ENCODE measurements around the gene TIMMDC1. TPM values are rescaled to one million over a fixed set of nuclear protein-coding genes. Genes with fewer than 3 reads are reported as not detected.

TIMMDC1 gene
- total RNA-seq, 1 experiment from 2014 or later: 22.9 TPM

DNA sequence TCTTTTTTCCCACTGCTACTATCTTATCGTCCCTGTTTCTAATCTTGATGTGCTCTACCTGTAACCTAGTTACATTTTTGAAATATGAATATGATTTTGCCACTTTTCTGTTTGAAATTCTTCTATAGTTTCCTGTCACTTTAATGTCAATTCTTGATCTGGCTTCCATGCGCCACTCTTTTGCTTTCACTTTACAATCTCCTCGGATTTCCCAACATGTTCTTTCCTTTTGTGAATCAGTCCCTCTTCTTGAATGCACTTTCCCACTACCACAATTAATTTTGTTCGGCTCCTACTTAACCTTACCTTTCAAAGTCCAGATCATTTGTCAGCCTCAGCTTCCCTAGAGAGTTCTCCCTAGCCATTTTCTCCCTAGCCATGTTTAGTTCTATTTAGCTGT is 8.3 kb downstream of the TIMMDC1 start:
- in situ Hi-C loops (cut with HindIII; ENCODE audit: low pct_unique_long_range_greater_than_20kb, low sequenced_read_pairs): no loop called here
- no peak for DNase-seq (ENCODE audit: low read depth)

DNA sequence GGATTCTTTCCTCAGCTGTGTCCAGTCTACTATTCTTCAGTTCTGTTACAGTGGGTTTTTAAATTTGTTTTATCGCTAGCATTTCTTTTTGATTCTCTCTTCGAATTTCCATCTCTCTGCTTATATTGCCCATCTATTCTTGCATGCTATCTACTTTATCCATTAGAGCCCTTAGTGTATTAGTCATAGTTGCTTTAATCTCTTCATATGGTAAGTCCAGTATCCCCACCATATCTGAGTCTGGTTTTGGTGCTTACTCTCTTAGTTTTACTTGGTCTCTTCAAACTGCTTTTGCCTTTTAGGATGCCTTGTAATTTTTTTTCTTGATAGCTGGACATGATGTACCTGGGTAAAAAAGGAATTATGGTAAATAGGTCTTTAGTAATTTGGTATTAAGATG is 9.1 kb downstream of the TIMMDC1 start:
- DNase-seq (ENCODE audit: low read depth): no peak
- in situ Hi-C loops (cut with HindIII; ENCODE audit: low pct_unique_long_range_greater_than_20kb, low sequenced_read_pairs): no loop called here

DNA sequence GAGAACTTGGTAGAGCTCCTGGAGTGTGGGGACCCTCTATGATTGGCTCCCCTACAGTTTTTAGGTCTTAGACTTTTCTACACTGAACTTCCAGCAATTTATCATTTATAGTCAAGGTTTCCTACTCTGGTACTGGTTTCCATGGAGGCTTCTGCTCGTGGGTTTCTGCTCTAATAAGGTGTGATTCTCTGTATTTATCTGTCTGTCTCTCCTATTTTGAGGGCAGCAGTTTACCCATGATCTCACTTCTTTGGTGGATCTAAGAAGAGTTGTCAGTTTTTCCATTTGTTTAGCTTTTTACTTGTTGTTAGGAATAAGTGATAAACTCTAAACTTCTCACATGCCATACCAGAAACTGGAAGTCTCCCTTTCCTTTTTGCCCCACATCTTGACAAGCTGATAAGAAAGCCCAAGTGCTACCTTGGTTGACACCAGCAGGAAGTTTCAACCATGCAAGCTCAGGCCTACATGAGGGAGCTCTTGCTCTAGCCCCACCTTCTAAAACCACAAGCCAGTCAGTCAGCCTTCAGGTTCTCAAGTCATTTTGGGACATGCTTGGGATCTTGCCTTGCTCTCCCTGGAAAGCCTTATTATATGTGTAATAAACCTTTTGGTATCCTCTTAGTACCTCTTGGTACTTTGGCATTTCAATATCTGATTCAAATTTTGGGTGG is 10.0 kb downstream of the TIMMDC1 start:
- in situ Hi-C loops (cut with HindIII; ENCODE audit: low pct_unique_long_range_greater_than_20kb, low sequenced_read_pairs): no loop called here
- no peak for DNase-seq (ENCODE audit: low read depth)

DNA sequence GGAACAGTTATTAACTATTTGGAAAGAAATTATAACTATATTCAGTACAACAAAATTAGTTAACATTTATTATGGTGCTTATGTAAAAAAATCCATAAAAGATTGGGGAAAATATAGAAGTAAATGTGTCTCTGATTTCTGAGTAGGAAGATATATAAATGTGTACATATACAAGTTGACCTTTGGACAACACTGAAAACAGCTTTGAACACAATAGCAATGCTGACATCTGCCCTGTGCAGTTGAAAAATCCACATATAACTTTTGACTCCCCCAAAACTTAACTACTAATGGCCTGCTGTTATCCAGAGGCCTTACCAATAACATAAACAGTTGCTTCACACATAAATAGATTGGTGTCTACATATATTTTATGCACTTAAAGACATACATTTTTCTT is 12.3 kb downstream of the TIMMDC1 start:
- no peak for DNase-seq (ENCODE audit: low read depth)
- in situ Hi-C loops (cut with HindIII; ENCODE audit: low pct_unique_long_range_greater_than_20kb, low sequenced_read_pairs): no loop called here

DNA sequence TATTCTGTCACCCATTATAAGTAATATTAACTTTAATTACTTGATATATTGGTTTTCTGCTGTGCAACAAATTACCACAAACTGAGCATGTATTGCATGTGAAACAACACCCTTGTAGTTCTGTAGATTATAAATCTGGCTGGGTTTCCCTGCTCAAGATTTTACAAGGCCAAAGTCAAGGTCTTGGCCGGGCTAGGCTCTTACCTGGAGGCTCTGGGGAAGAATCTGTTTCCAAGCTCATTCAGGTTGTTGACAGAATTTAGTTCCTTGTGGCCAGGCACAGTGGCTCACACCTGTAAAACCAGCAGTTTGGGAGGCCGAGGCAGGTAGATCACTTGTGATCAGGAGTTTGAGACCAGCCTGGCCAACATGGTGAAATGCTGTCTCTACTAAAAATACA is 16.3 kb downstream of the TIMMDC1 start:
- no peak for DNase-seq (ENCODE audit: low read depth)
- in situ Hi-C loops (cut with HindIII; ENCODE audit: low pct_unique_long_range_greater_than_20kb, low sequenced_read_pairs): no loop called here

DNA sequence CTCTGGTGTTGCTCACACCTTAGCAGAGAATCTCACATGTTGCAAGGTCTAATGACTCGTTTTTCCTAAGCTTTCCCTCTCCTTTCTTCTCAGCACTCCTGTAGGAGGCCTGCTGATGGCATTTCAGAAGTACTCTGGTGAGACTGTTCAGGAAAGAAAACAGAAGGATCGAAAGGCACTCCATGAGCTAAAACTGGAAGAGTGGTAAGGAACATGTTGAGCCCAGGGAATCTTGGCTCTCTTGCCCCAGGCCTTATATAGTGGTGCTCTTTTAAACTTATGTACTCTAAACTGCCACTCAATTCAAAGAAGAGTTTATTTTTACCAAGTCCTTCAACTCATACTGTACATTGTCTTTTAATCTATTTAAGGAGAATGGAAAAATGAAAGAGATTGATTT is 18.8 kb downstream of the TIMMDC1 start:
- in situ Hi-C loops (cut with HindIII; ENCODE audit: low pct_unique_long_range_greater_than_20kb, low sequenced_read_pairs): no loop called here
- no peak for DNase-seq (ENCODE audit: low read depth)

DNA sequence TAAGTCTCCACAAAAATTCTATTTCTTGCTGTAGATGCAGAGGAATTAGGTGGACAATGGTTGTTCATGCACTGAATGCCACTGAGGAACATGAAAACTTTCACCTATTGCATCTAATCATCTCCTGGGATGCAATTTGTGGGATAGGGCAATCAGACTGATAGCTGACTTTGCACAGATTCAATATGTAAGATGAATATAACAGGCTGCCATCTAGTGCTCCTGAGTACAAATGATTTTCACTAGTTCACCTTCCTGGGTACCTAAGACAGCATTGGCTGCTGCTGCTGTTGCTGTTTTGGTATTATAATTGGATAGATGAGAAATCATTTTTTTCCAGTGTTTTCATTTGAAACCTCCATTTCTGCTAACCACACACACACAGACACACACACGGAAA is 19.7 kb downstream of the TIMMDC1 start:
- in situ Hi-C loops (cut with HindIII; ENCODE audit: low pct_unique_long_range_greater_than_20kb, low sequenced_read_pairs): no loop called here
- DNase-seq (ENCODE audit: low read depth): no peak

DNA sequence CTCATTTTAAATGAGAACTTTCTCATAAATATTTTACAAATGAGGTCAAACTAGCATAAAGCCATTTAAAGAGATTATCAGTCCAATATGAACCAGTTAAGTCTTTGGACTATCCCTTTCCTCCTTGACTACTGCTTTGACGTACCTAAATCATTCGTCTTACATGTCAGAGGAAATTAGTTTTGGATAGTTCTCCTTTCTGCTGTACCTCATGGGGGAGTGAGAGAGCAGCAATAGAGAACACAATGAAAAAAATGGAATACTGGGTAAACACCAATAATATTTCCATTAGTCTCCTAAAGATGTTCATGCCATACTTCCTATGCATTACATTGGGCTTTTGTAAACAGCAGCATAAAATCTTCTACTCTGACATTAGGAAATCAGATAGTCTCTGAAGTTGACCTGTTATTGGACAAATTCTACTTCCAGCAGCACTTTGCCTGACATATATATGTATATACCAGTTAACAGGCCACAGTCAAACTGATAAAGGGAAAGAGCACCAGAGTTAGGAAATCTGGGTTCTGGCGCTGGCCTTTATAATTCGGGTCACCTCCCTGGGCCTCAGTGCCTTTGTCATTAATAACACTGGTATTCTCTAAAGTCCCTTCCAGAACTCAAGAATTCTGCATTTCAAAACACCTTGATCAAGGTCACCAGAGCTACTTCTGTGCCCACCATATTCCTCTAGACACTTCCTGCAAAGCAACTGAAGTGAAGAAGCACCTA is 26.8 kb downstream of the TIMMDC1 start:
- DNase-seq (ENCODE audit: low read depth): peak; percentile 11

DNA sequence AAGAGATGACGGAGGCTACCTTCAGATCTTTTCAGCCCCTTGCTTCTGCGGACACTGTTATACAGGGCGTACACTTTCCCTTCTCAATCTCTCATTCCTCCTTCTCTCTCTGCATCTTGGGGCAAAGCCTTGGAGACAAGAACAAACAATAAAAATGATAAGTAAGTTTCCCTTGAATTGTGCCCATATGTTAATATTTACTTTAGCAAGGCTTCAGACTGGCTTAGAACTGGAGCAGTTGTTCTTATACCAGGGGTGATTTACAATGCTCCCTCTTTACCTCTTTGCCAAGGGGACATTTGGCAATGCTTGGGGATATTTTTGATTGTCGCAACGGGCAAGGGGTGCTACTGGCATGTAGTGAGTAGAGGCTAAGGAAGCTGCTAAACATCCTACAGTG is 29.4 kb downstream of the TIMMDC1 start:
- in situ Hi-C loops (cut with HindIII; ENCODE audit: low pct_unique_long_range_greater_than_20kb, low sequenced_read_pairs): no loop called here
- no peak for DNase-seq (ENCODE audit: low read depth)

More for the DNA sequence above, 26.8 kb downstream of the TIMMDC1 start:
- in situ Hi-C loops (cut with HindIII; ENCODE audit: low pct_unique_long_range_greater_than_20kb, low sequenced_read_pairs): no loop called here

DNA sequence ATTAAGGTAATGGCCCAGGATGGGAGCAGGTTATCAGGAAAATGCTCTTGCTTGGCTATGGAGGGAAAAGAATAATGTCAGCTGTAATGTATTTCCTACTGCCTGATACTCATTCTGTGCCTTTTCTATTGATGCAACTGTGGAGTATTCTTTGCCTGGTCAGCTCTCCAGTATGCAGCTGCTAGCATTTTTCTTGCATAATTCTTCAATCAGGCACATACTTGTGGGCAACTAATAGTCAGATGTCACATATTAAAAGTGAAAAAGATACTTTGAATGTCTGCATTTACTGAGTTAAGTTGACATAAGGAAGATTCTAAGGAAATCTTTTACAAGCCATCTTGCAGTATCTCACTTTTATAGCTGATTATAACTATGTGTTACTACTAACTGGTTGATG is 31.5 kb downstream of the TIMMDC1 start:
- in situ Hi-C loops (cut with HindIII; ENCODE audit: low pct_unique_long_range_greater_than_20kb, low sequenced_read_pairs): no loop called here
- DNase-seq (ENCODE audit: low read depth): no peak

DNA sequence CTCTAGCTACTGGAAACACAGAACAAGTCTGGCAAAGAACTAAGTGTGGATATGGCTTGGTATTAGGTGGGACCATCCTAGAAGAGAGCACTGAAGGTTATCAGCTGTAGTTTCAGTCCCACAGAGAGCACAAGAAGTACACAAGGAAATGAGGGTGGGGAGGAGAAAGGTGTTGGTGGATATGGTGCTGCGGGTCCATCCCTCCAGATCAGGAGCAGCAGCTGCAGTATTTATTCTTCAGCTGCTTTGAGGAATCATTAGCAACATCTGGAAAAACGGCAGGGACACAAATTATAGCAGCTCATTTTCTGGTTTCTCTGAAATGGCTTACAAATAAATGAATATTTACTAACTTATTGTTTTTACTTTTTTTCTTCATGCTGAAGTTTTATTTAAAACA is 32.1 kb downstream of the TIMMDC1 start:
- in situ Hi-C loops (cut with HindIII; ENCODE audit: low pct_unique_long_range_greater_than_20kb, low sequenced_read_pairs): no loop called here
- no peak for DNase-seq (ENCODE audit: low read depth)

DNA sequence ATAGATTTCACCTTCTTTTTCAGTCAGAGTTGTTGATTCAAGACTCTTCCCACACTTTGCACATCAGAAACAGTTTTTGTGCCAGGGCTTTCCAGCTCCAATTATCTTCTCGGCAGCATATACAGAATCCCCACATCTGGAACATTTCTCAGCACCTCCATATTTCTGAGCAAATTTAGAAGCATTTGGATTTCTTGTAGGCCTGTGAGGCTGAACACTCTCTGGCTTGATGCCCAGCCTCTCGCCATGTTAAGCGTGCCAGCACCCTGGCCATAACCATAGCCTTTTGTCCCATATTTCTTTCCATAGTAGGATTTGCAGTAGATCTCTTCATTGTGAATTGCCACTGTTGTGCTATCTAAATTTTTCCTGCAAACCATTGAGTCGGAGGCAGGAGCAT is 32.8 kb downstream of the TIMMDC1 start:
- no peak for DNase-seq (ENCODE audit: low read depth)
- in situ Hi-C loops (cut with HindIII; ENCODE audit: low pct_unique_long_range_greater_than_20kb, low sequenced_read_pairs): no loop called here

DNA sequence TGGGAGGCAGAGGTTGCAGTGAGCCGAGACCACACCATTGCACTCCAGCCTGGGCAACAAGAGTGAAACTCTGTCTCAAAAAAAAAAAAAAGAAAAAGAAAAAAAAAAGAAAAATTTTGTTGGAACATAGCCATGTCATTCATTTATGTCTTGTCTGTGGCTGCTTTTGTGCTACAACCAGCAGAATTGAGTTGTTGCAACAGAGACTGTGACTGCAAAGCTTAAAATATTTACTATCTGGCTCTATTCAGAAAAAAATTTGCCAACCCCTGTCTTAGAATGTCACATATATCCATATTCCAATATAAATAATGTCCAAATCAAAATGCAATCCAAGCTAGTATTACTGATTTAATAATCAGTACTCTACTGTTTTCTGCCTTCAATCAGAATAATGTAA is 35.9 kb downstream of the TIMMDC1 start:
- in situ Hi-C loops (cut with HindIII; ENCODE audit: low pct_unique_long_range_greater_than_20kb, low sequenced_read_pairs): no loop called here
- DNase-seq (ENCODE audit: low read depth): no peak

DNA sequence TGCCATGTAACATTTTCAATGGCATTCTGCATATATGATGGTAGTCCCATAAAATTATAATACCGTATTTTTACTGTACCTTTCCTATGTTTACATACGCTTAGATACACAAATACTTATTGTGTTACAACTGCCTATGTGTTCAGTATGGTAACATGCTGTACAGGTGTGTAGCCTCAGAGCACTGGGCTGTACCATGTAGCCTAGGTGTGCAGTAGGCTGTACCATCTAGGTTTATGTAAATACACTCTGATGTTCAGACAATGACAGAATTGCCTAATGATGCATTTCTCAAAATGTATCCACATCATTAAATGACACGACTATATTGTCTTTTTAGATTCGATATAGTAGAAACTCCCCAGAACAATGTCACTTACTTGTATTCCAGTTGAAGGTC is 38.4 kb downstream of the TIMMDC1 start:
- in situ Hi-C loops (cut with HindIII; ENCODE audit: low pct_unique_long_range_greater_than_20kb, low sequenced_read_pairs): no loop called here
- DNase-seq (ENCODE audit: low read depth): no peak

DNA sequence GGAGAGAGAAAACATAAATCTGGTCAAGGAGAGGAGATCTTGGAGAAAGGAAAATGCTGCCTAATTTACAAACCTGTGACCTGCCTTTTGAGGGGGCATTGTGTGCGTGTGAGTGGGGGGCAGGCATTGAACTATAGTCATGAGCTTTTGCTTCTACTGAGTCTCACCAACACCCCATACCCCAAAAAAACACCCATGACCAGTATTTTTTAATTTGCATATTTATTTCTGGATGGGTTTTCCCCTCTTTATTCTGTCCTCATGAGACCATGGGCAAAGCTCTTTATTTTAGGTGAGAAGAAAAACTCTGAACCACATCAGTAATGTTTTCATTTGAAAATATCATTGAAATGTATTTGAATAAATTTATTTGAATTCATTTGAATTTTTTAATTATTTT is 40.4 kb downstream of the TIMMDC1 start:
- no peak for DNase-seq (ENCODE audit: low read depth)
- in situ Hi-C loops (cut with HindIII; ENCODE audit: low pct_unique_long_range_greater_than_20kb, low sequenced_read_pairs): no loop called here

DNA sequence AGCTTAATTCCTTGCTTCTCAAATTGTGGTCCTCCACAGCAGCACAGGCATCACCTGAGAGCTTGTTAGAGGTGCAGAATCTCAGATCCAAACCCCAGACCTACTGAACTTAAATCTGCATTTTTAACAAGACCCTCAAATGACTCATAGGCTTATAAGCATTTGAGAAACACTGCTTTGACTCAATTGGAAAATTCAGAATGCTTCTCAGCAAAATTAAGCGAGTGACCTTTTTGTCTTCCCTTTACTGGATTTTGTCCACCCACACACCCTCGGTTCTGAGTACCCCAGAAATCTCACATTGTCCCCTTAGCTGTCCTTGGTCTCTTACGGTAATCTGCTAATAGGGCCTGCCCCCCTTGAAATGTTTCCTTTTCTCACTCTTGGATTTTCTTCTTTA is 43.2 kb downstream of the TIMMDC1 start:
- DNase-seq (ENCODE audit: low read depth): no peak
- in situ Hi-C loops (cut with HindIII; ENCODE audit: low pct_unique_long_range_greater_than_20kb, low sequenced_read_pairs): no loop called here

DNA sequence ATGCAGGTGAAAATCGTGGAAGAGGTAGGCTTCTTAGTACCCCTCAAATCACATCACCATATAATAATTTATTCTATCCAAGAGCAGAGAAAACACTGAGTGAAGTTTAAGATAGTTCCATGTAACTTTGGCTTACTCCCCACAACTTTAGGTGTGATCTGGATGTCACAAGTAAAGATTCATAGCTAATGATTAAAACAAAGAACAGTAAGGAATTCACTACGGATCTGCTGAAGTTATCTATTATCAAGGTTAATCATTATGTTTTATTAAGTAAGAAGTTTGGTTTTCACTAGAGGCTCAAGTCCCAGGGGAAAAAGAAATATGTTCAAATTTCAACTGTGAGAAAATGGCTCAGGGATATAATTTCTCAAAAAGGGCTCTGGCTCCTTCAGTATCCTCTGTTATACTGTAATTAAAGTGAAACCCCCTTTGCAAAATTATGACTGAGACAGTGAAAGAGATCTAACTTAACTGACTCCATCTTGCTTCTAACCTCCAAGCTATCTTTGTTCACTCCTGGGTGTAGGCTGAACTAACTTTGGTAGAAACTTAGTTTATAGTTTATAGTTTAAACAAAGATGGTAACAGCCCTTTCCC is 43.9 kb downstream of the TIMMDC1 start:
- in situ Hi-C loops (cut with HindIII; ENCODE audit: low pct_unique_long_range_greater_than_20kb, low sequenced_read_pairs): no loop called here
- DNase-seq (ENCODE audit: low read depth): no peak

DNA sequence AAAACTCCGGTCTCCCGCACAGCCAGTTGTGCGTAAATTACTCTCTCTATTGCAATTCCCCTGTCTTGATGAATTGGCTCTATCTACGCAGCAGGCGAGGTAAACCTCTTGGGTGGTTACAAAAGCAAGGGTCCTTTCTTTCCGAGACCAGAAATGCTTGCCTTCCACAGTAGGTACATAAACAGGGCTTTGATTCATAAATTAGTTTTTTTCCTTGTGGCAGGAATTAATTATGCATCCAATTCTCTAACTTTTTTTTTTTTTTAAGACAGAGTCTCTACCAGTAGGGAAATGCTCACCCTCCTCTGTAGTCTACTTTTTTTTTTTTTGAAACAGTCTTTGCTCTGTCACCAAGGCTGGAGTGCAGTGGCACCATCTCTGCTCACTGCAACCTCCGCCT is 44.8 kb downstream of the TIMMDC1 start:
- no peak for DNase-seq (ENCODE audit: low read depth)
- in situ Hi-C loops (cut with HindIII; ENCODE audit: low pct_unique_long_range_greater_than_20kb, low sequenced_read_pairs): no loop called here

DNA sequence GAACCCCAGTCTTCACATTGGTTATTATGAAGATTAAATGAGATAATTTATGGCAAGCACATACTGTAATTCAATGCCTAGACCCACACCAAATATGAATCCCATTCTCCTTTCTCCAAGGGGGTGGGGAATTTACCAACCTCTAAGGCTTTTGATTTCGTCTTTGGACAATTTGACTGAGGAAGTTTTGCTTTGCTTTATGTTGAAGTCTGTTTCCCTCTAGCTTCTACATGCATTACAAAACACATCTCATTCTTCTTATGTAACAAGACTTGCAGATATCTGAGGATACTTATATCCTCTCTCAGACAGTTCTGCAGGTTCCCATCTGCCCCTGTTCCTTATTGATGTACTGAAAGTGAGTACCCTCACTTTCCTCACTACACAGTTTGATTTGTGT is 48.9 kb downstream of the TIMMDC1 start:
- no peak for DNase-seq (ENCODE audit: low read depth)
- in situ Hi-C loops (cut with HindIII; ENCODE audit: low pct_unique_long_range_greater_than_20kb, low sequenced_read_pairs): no loop called here

DNA sequence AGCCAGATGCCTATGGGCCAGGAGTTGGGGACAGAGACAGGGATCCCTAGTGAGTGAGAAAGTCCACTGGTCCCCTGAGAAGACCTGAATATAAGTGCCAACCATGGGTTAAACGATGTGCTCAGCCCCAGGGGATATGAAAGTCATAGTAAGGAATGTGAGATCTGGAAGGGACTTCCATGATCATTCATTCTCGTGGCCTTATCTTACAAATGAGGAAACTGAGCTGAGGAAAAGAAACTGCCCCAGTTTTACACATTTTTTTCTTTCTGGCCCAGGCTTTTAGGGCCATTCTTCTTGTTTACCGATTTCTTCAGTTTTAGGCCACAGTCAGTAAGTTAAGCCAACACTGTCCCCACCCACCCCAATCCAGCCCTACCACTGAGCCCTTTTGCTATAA is 50.0 kb downstream of the TIMMDC1 start:
- no peak for DNase-seq (ENCODE audit: low read depth)
- in situ Hi-C loops (cut with HindIII; ENCODE audit: low pct_unique_long_range_greater_than_20kb, low sequenced_read_pairs): no loop called here

Measured in Caki2 (cell line).